Occipital lobe (tissue), 2 donors: ENCODE results near the gene TRIM42. TPM values are rescaled to one million over a fixed set of nuclear protein-coding genes. Genes with fewer than 3 reads are reported as not detected.

Experiments used
- DNase-seq: peaks from one replicate; lab custom pipeline; 2025; lab: John Stamatoyannopoulos, UW
- total RNA-seq: library from RNA; depleted of rRNA; stranded (reverse); fragments of >200 nt; gene quantifications from one replicate; pipeline ENCODE4 v1.2.3, GENCODE V29; 2014

The TRIM42 gene
- not detected for total RNA-seq

DNA sequence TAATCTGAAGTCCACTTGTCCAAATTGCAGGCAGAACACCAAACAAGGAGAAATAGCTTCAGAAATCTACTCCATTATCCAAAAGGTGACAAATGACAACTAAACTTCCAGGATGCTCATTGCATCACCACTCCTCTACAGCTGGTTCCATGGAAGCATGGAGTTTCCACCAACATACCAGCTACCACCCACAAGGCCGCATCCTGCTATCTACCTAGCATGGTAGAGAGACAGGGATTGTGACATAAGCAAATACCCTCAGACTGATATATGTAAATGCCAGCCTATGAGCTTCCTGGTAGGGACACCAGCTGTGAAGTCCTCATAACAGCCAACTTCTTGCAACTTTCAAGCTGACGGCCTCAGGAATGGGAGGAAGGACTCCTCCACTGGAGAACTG lies at the start of gene TRIM42:
Gene TRIM42 (plus strand): TSS at position 301 of the 400 bp plus-strand sequence. CDS start 166 bp downstream, outside the sequence.
- DNase-seq = no peak

DNA sequence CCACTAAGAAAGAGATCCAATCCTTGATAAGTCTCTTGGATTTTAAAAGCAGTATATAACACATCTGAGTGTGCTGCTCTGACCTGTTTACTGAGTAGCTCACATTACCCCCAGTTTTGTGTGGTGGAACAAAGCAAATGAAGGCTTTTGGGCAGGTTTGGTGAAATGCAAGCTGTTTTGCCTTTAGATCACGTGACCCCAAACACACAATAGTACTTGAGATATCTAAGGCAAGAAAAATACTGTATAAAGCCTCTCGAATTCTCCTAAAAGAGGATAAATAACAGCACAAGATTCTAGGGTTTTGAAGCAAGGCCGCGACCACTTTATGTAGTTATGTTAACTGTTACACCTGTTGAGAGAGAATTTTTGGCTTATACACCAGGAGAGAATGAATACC lies 49.3 kb upstream of the TRIM42 start:
- no peak for DNase-seq

DNA sequence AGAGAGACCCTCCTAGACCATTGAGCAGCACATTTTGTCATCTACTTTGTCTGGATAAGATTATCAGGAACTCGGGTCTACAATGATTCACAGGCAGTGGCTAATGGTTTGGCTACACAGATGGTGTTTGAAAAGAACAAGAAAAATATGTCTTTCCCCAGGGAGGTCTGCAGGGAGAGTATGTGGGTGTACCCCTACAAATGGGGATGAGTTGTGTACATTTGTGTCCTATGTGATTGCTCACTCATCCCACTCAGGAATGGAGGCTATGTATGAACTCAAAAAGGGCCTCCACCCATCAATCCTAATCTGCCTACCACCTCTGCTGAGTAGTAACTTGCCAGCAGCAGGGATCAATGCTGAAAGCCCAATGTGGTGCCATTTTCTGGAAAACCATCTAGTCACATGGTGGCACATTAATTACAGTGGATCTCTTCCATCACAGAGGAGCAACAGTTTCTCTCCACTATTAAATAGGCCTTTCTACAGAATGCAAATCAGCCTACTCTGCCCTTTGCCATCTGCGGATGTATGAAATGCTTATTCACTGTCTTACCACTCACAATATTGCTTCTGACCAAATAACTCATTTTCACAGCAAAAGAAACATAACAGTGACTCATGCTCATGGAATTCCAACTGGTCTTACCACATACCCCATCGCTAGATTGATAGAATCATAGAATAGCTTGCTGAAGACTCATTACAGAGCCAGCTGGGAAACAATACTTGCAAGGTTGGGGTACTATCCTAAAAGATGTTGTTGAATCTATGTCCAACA lies 48.3 kb upstream of the TRIM42 start:
- no peak for DNase-seq

DNA sequence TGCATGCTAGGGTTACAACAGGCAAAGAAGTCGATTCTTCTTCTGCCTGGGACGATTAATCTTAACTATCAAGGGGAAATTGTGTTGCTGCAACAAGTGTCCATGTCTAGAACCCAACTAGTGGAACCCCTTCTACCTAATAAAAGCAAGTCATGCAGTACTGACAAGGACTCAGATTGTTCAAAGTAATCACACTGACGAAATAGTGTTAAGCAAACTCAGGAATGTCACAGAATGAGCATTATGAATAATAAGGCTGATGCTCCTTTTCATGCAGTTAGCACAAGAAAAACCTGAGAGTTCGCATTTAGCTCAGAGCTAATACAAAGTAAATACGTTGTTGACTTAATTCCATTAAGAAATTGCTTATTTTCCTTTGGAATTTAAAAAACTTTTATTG lies 47.5 kb upstream of the TRIM42 start:
- no peak for DNase-seq

DNA sequence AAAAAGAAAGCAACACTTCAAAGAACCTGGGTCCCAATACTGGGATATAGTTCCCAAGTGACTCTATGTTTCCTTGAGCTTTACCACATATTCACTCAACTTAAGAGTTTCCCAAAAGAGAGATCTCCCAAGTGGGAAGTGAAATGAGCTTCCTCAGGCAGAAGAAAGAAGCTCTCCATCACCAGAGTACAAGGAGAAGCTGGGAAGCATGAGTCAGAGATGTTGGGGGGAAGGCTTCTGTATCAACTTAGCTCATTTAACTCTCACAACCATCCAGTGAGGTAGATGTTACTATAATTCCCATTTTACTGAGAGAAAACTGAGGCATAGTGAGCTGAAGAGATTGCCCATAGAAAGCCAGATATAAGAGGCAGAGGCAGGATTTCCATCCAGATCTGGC lies 47.0 kb upstream of the TRIM42 start:
- no peak for DNase-seq

DNA sequence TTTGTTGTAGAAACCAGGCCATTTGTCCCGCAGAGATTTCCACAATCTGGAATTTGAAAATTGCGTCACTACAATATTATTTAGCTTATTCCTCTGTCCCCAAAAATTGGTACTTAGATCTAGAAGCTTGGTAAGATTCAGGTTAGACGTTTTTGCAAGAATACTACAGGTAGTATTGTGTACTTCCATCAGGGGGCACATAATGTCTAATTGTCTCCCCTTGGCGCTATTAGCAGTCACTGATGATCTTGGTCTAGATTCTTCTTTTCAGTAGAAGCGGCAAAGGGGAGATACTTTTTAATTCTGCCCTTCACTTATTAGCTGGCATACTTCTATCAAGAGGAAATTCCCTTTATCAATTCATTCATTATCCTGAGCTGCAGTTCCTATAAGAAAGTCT lies 42.6 kb upstream of the TRIM42 start:
- no peak for DNase-seq

DNA sequence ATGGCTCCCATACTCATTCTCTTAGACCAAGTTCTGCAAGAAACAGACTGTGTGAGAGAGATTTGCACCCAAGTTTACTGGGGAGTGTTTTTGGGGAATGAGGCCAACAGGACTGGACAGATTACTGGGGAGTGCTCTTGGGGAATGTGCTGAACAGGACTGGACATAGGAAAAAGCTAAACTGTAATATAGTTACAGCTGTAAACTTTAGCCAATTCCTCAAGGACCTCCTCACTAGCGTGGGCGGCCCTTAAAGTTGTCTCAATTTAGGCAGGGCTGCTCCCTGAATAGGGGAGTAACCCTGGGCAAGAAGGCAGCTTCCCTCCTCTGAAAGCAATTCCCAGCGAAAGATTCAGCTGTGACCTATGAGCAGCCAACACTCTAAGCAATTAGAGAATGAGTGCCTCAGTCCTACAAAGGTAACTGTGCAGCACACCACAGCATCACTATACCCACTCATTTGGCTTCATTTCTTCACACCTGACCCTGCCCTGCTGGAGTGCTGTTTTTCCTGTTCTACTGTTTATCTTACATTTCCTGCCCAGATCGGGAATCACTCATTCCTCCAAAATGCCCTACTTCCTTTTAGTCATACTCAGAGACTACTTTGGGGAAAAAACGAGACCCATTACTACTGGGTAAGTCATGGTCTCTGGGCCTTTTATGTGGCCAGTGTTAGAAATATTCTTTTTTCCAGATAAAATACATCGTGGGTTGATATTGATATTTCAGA lies 41.3 kb upstream of the TRIM42 start:
- no peak for DNase-seq

DNA sequence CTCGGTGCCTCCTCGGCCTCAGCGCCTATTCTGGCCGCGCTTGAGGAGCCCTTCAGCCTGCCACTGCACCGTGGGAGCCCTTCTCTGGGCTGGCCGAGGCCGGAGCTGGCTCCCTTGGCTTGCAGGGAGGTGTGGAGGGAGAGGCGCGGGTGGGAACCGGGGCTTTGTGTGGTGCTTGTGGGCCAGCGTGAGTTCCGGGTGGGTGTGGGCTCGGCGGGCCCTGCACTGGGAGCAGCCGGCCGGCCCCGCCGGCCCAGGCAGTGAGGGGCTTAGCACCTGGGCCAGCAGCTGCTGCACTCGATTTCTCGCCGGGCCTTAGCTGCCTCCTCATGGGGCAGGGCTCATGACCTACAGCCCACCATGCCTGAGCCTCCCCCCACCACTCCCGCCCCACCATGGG lies 26.6 kb upstream of the TRIM42 start:
- DNase-seq = no peak

DNA sequence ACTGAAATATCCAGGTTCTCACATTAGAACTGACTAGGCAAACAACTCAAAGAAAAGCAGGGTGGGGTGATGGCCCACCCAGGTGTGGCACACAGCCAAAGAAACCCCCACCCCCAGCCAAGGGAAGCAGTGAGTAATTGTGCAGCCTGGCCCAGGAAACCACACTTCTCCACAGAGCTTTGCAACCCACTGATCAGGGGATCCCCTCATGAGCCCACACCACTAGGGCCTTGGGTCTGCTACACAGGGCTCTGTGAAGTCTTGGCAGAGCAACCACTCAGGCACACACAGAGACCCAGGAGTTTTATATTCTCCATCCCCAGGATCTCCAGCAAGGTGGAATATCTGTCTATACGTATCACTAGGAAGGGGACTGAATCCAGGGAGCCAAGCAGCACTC lies 22.2 kb upstream of the TRIM42 start:
- no peak for DNase-seq

DNA sequence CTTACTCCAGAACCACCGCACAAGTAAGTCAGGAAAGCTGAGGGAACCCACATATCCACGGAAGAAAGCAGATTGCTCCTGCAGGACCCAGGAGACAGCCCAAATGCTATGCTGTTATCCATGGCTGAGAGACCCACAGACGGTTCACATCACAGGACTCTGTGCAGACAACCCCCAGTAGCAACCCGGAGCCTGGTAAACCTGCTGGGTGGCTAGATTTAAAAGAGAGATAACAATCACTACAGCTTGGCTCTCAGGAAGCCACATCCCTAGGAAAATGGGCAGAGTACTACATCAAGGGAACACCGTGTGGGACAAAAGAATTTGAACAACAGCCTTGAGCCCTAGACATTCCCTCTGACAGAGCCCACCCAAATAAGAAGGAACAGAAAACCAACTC lies 13.8 kb upstream of the TRIM42 start:
- no peak for DNase-seq

DNA sequence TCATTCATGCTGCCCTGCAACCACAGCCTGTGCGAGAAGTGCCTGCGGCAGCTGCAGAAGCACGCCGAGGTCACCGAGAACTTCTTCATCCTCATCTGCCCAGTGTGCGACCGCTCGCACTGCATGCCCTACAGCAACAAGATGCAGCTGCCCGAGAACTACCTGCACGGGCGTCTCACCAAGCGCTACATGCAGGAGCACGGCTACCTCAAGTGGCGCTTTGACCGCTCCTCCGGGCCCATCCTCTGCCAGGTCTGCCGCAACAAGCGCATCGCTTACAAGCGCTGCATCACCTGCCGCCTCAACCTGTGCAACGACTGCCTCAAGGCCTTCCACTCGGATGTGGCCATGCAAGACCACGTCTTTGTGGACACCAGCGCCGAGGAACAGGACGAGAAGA lies 4.7 kb downstream of the TRIM42 start:
- no peak for DNase-seq

DNA sequence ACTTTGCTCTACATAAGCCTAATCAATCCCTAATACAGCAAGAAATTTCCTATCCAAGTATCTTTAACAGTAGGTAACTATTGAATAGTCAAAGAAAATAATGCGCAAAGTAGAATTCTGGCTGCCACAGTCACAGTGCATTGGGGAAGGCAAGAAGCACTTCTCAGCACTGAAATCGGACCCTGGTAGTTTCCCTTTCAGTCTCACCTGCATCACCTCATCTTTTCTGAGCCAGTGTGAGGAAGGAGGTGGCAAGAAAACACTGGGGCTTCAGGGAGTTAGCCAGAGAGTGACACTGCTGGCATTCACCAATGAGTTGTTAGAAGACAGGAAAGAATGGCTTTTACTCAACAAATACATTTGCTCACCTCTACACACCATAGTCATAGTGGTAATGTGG lies 8.3 kb downstream of the TRIM42 start:
- no peak for DNase-seq

DNA sequence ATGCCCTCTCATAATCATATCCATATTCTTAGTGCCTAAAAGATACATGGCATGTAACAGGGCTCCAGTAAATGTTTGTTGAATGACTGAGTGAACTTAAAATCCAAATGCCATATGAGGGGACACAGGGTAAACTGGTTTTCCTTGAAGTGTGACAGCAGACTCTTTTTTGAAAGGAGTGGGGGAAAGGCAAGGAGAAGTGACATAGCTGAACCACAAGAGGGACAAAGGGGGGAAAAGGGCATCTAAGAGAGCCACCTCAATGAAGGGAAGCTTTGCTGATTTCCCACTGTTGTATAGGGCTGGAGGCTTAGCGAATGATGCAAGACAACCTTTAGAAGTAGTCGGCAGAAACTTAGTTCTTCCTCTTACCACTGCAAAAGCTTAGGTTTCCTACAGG lies 9.1 kb downstream of the TRIM42 start:
- DNase-seq = no peak

DNA sequence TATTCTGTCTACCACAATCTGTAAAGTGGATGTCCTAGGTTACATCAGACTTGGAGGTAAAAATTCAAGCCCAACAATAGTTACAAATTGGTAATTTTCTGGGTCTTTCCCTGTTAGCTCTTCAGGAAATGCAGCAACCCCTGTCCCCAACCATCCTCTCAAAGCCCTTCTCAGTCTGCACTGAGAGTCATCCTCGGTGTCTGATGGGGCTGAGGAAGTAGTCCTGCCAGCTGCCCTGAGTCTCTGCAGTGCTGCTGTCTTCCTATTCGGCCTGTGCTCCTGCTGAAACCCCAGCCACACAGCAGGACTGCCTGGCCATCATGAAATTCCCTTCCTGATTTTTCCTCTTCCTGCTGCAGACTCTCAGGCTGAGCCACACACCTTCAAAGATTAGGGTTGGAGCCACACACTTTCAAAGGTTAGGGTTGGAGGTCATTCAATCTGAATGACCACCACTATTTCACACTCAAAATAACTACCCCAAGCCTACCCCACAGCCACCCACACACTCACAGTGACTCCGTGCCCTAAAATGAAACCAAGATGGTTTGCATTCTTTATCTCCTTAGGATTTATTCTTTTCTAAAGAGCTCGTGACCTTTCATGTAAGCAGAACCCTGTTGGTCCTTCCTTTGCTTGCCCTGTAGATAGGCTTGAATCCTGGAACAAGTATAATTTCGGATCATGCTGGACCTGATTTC lies 17.6 kb downstream of the TRIM42 start:
- no peak for DNase-seq

DNA sequence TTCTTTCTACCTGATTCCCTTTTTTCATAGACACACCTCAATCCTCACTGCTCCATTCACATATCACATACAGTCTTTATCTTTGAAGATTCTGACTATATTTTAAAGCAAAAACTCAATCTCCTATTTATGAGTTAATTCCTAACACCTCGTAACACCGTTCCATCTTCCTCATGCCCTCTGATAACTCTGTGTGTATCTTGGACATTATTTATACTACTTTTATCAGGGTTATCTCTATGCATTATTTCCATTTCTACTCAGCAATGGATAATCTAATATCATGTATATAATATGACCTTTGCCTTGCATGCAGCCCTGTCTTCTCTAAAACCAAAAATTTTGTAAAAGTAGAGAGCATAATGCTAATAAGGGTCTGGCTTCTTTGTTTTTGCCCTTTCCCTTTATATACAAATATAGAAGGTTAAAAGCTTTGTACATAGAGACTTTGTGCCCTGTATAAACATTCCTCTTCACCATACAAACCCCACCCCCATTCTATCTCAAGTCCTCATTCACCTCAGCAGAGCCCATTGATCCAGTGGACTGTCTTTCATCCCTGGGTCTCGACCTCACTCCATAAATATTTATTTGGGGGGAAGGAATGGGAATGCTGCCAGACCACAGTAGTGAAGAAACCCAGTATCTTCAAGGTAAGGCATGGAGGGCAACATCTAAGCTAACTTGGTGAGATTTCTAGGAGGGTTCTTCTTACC lies 21.8 kb downstream of the TRIM42 start:
- no peak for DNase-seq

DNA sequence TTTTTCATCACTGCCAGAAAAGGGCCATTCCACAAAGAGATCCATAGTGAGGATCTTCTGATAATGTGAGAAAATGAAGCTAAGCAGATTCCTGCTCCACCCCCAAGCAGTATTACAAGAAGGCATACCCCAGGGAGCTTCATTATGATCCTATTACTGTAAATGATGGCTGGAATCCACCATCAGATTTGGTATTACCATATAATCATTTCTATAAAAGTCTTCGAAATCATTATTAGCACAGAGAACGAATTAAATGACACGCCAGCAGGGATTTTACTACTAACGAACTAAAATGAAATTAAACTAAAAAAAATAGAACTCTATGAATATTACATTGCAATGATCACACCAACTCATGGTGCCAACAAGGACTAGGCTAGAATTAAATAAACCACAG lies 24.4 kb downstream of the TRIM42 start:
- DNase-seq = no peak

DNA sequence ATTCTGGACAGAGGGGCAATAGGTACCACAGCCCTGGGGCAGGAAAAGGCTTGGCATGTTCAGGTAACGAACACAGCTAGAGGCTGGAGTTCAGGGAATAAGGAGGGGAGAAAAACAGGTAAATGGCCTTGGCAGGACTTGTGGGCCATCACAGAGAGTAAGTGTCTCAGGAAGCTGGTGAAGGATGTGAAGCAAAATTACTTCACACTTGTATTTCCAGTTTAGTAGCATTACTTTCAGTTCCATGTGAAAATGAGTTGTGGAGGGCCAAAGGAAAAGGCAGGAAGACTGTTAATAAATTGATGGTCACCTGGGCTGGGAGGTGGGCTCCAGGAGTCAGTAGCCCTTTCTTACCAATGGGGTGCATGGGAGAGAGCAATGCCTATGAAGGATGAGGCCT lies 25.6 kb downstream of the TRIM42 start:
- DNase-seq = no peak

DNA sequence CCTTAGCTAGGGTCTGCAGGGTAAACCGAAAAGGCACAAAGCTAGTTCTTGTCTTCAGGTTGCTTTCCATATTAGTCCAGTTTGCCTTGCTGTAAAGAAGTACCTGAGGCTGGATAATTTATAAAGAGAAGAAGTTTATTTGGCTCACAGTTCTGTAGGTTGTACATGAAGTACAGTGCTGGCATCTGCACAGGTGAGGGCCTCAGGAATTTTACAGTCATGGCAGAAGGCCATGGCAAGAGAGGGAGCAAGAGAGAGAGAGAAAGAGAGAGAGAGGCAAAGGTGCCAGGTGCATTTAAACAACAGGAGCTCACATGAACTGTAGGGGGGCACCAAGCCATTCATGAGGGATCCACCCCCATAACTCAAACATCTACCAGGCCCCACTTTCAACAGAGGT lies 26.9 kb downstream of the TRIM42 start:
- DNase-seq = no peak

DNA sequence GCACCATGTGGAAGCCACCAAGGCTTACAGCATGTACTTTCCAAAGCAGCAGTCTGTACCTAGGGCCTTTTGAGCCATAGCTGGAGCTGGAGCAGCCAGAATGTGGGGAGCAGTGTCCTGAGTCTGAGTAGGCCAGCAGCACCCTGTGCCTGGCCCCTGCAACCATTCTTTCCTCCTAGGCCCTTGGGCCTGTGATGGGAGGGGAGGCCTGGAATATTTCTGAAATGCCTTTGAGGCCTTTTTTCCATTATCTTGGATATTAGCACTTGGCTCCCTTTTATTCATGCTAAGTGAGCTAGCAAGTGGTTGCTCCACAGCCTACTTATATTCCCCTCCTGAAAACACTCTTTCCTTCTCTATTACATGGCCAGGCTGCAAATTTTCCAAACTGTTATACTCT lies 28.1 kb downstream of the TRIM42 start:
- DNase-seq = no peak

DNA sequence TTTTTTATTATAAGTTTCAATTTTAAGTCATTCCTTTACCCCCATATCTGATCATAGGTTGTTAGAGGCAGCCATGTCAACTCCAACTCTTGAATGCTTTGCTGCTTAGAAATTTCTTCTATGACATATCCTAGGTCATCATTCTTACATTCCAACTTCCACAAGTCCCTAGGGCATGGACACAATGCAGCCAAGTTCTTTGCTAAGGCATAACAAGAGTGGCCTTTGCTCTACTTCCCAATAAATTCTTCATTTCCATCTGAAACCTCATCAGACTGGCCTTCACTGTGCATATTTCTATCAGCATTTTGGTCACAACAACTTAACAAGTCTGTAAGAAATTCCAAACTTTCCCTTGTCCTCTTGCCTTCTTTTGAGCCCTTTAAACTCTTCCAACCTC lies 28.5 kb downstream of the TRIM42 start:
- DNase-seq = no peak

DNA sequence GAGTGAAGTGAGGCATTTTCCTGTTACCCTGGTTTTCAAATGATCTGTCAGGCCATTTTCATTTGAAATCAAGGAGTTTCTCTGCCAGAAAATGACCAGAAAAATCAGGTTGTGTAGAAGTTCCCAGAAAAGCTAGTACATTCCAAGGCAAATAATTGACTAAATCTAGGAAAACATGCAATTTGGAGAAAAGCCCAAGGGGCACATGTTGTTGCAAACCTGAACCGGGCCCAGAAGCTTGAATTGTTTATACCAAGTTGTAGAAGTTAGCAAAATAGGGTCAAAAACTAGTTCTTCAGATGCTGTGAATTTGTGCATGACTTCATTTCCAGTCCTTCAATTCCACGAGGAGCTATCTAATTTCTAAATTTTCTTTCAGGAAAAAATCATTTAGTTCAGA lies 31.0 kb downstream of the TRIM42 start:
- DNase-seq = no peak

DNA sequence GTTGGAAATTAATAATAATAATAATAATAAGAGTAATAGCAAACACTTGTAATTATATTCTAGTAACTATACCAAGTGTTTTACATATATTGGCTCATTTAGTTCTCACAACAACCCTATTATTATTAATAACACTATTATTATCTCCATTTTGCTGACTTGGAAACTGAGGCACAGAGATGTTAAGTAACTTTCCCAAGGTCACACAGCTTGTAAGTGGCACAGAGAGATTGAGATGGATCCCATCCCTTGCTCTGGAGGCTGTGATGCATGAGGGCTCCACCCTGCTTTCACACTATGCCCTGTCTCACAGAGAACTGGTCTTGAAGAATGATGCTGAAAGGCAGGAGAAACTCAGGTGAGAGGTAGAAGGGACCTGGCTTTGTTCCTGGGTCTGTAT lies 31.9 kb downstream of the TRIM42 start:
- DNase-seq = no peak
